ENCODE results near the gene MORN1.

GRCh38 chr1:2303781-2304180, 87.6 kb downstream of the MORN1 start:
- TF ChIP-seq CTCF (IDR thresholded peaks at IDR 0.05) (no peak), POLR2A (IDR thresholded peaks at IDR 0.05) (no peak)

All from uterus (tissue), 2 donors.